Stimulated activated CD4-positive, alpha-beta T cell treated with anti-CD3 and anti-CD28 coated beads, Interleukin-1b, Interleukin-23, amount 100 ng/mL, for 4 hours (primary cell): ENCODE results near the gene FNDC10.

Experiments
- DNase-seq, 2 donors: peaks; one replicate each; pipeline ENCODE4 v3.0.0-alpha.2; 2020; ENCODE audit warnings: low read depth in 2 of 2

Gene FNDC10

DNA sequence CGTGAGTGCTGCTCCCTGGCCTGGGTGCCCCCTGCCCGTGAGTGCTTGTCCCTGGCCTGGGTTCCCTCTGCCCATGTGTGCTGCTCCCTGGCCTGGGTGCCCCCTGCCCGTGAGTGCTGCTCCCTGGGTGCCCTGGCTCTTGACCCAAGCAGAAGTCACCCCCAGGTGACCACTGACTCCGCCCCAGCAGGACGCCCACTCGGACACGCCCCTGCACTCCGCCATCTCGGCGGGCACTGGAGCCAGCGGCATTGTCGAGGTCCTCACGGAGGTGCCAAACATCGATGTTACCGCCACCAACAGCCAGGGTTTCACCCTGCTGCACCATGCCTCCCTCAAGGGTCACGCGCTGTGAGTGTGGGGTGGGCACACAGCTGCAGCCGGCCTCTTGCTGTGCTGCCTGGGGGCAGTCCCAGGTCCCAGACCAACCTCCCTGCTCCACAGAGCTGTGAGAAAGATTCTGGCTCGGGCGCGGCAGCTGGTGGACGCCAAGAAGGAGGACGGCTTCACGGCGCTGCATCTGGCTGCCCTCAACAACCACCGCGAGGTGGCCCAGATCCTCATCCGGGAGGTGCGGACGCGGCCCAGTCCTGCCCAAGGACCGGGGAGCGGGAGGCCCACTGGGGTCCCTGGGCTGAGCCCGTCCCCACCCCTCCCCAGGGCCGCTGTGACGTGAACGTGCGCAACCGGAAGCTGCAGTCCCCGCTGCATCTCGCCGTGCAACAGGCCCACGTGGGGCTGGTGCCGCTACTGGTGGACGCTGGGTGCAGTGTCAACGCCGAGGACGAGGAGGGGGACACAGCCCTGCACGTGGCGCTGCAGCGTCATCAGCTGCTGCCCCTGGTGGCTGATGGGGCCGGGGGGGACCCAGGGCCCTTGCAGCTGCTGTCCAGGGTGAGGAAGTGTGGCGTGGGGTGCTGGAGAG is 28.2 kb upstream of the FNDC10 start:
- no peak for DNase-seq

DNA sequence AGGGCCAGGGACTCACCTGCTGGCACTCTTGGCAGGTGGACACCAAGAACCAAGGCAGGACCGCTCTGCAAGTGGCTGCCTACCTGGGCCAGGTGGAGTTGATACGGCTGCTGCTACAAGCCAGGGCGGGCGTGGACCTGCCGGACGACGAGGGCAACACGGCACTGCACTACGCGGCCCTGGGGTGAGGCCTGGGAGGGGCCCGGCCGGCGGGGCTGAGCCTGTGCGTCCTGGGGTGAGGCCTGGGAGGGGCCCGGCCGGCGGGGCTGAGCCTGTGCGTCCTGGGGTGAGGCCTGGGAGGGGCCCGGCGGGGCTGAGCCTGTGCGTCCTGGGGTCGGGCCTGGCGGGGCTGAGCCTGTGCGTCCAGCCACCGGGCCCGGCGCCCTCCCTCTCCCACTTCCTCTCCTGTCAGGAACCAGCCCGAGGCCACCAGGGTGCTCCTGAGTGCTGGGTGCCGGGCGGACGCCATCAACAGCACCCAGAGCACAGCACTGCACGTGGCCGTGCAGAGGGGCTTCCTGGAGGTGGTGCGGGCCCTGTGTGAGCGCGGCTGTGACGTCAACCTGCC is 27.4 kb upstream of the FNDC10 start:
- no peak for DNase-seq

GRCh38 chr1:1626207-1627141 is 26.5 kb upstream of the FNDC10 start:
- DNase-seq = no peak

DNA sequence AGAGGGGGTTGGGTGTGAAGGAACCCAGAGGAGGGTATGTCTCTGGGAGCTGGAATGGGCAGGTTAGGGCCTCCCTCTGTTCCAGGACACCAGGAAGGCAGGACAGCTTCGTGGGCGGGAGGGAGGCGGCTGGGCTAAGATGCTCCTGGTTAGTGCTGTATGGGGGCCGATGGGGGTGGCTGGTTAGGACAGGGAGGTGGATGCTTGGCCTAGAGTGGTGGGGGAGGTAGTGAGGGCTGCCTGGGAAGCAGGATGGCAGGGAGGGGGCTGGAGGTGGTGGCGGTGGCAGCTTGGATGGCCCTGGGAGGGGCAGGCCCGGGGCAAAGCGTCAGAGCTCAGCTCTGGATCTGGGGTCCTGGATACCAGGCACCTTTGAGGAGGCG is 25.9 kb upstream of the FNDC10 start:
- no peak for DNase-seq

DNA sequence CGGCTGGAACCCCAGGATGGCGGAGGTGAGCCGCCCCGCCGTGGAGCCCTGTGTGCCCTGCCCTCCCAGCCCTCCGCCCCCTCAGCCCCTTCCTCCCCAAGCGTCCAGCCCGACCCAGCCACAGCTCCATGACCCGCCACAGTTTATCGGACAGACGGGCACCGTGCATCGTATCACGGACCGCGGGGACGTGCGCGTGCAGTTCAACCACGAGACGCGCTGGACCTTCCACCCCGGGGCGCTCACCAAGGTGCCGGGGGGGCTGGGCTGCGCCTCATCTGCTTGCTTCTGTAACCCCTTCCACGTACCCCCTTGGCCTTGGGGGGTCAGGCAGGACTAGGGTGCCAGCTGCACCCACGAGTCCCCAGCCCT is 25.5 kb upstream of the FNDC10 start:
- DNase-seq = no peak

- no peak for DNase-seq
Measured at GRCh38 chr1:1624443-1625403, 24.8 kb upstream of the FNDC10 start.

DNA sequence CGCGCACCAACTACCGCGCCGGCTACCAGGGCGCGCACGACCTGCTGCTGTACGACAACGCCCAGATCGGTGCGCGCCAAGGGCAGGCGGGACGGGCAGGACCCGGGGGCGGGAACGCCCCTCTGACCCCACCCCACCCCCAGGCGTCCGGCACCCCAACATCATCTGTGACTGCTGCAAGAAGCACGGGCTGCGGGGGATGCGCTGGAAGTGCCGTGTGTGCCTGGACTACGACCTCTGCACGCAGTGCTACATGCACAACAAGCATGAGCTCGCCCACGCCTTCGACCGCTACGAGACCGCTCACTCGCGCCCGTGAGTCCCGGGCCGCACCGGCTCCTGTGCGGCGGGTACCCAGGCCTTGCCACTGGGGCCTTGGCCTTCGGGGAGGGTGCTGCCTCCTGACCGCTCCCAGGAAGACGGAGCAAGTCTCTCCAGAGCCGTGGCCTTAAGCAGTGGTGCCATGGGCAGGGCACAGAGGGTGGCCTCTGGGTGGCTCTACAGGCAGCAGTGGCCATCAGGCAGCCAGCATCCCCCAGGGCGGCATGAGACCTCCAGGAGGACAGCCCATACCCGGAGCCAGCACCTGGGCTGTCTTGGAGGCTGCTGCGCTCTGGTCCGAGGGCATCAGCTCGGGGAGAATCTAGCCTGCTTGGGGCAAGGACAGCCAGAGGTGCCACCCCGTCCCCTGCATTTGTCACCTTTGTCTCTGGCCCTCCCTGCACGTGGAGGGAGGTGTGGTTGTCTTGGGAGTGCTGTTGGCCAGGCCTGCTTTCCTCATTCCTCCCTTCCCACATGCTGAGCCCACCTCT is 23.9 kb upstream of the FNDC10 start:
- no peak for DNase-seq

GRCh38 chr1:1623181-1623630 is 23.3 kb upstream of the FNDC10 start:
- DNase-seq = no peak

DNA sequence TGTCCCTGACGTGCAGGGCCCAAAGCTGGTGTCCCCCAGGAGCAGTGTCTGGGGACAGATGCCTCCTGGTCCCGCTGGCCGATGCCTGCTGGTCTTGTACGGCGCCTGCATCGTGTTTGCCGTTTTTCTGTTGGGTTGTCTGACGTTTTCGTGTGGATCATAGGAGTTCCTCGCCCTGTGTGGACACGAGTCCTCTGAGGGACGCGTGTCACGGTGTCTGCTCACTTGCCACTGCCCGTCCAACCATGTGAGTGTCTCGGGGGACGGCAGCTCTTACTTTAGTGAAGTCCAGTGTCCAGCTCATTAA is 22.8 kb upstream of the FNDC10 start:
- DNase-seq = no peak

- no peak for DNase-seq
Measured at GRCh38 chr1:1622010-1622787, 22.3 kb upstream of the FNDC10 start.

DNA sequence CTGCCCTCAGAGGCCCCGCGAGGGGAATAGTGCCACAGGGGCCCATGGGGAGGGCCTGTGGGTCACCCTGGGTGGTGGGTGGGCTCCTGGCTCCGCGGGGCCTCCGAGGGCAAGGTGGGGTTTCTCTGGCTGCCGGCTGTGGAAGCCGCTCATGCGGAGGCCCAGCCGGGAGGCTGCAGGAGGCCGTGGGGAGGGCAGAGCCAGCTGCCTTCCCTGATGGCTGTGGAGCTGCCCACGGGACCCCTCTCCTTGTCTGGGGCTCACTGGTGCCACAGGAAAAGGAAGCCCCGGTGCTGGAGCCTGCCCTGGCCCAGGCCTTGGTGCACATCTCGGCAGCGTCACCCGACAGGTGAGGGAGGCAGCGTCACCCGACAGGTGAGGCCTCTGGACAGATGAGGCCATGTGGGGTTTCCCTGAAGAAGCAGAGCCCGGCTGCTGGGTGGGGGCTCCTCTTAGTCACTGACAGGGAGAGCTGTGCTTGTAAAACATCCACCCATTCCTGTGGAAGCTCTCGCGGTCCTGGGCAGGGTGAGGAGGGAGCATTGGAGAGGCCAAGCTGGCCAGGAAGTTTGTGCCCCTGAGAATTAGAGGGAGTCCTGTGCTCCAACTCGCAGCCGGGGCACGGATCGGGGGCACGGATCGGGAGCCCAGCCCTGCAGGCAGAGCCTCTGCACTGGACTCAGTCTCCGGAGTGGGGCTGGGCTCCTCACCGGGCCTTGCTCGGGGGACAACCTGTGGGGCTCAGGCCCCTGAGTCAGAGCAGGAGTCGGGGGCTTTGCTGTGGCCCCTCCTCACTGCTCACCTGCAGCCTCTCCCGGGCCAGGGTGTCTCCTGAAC is 21.5 kb upstream of the FNDC10 start:
- DNase-seq = no peak

- DNase-seq = no peak
Measured at GRCh38 chr1:1620433-1621139, 20.7 kb upstream of the FNDC10 start.

- DNase-seq = no peak
Measured at GRCh38 chr1:1619917-1620361, 20.0 kb upstream of the FNDC10 start.

GRCh38 chr1:1618396-1619068 is 18.6 kb upstream of the FNDC10 start:
- no peak for DNase-seq

GRCh38 chr1:1617925-1618324 is 18.0 kb upstream of the FNDC10 start:
- no peak for DNase-seq

GRCh38 chr1:1617516-1617915 is 17.6 kb upstream of the FNDC10 start:
- no peak for DNase-seq

DNA sequence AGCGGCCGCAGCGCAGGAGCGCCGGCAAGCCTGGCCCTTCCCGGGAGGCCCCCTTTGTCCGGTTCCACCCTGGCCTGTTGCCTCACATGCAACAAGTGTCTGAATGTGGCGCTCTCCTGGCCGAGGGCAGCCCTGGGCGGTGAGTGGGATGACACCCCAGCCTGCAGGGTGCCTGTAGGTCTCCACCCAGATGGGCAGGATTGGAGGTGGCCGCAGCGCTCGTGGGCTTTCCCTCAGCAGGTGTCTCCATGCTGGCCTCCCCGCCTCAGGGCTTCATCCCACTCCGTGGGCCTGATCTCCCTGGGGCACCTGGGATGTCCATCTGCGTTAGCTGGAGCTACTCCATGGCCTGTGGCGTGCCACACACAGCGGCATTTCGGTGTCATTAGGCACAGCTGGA is 16.9 kb upstream of the FNDC10 start:
- no peak for DNase-seq
